ES-I3 (cell line): ENCODE data around the gene IFRD1.
"Not testable (repeated sequence)": the region's sequence is repeated elsewhere in the genome, so short reads cannot be mapped to it uniquely, and the experiment has no call there.

Experiments
- H3K36me3 ChIP-seq: 2 replicates; pipeline ENCODE4 v1.6.1; 2013; ENCODE audit warnings: mild to moderate bottlenecking, low read length, control low read depth, moderate library complexity; ENCODE audit not compliant: insufficient read depth
- H3K4me1 ChIP-seq: 2 replicates; pipeline ENCODE4 v1.6.1; 2013; ENCODE audit warnings: mild to moderate bottlenecking, control low read depth, low read length; ENCODE audit not compliant: insufficient read depth
- H3K9ac ChIP-seq: 2 replicates; pipeline ENCODE4 v1.6.1; 2013; ENCODE audit warnings: low read depth, mild to moderate bottlenecking, low read length, moderate library complexity
- H3K9me3 ChIP-seq: 2 replicates; pipeline ENCODE4 v1.6.1; 2013; ENCODE audit warnings: mild to moderate bottlenecking, low read length, moderate library complexity; ENCODE audit not compliant: control insufficient read depth, insufficient read depth

Gene IFRD1

DNA sequence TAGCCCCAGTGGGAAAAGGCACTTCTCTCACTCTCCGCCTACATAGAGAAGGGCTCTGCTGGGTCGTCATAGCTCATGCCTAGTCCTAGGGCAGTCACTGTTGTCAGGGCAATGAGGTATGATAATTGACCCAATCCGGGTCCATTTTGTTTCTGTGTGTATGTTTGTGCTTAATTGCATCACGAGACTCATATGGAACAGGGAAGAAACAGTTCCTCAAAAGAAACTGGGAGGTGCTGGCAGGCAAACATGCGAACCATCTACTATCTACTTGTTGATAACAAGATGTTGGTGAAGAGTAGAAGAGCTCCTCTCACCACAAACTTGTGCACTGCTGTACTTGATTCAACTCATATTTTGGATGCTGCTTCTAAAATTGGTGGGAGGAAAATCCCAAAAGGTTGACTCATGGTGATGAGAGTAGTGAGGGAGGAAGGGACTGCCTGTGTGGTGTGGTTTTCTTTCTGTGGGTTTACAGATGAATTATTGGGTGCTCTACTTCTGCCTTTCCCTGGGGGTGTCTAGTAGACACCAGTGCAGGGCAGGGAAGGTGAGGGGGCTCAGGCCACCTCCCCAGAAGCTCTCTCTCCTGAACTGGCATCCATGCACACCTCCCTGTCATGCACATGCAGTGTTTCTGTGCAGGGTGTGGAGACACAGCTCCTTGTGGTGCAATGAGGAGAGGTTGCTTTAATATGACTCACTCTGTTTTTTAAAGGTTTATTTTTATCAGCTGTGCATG, 59.9 kb downstream of the IFRD1 start:
- Histone ChIP-seq H3K9ac (no peak overlapping the region), H3K9me3 (no peaks in the 10 kb centered on the region), H3K4me1 (no peaks in the 10 kb centered on the region), H3K36me3 (no peaks in the 10 kb centered on the region)

DNA sequence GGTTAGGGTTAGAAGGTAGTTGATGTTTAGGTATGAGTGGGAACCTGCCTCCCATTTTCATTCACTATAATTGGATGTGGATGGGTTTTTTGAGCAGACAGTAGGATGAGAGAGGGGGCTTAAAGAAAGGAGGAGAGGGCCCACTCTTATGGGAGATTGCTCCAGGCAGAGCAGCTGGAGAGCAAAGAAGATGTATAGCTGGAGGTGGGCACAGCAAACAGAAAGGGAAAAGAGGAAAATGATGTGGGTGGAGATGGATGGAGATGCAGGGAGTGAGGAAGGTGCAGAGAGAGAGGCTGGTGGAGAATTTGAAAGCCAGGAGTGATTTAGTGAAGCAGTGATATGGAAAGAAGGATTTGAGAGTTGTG, 60.5 kb downstream of the IFRD1 start:
- Histone ChIP-seq H3K4me1 (no peaks in the 10 kb centered on the region), H3K9ac (no peak overlapping the region), H3K9me3 (no peaks in the 10 kb centered on the region), H3K36me3 (no peaks in the 10 kb centered on the region)

DNA sequence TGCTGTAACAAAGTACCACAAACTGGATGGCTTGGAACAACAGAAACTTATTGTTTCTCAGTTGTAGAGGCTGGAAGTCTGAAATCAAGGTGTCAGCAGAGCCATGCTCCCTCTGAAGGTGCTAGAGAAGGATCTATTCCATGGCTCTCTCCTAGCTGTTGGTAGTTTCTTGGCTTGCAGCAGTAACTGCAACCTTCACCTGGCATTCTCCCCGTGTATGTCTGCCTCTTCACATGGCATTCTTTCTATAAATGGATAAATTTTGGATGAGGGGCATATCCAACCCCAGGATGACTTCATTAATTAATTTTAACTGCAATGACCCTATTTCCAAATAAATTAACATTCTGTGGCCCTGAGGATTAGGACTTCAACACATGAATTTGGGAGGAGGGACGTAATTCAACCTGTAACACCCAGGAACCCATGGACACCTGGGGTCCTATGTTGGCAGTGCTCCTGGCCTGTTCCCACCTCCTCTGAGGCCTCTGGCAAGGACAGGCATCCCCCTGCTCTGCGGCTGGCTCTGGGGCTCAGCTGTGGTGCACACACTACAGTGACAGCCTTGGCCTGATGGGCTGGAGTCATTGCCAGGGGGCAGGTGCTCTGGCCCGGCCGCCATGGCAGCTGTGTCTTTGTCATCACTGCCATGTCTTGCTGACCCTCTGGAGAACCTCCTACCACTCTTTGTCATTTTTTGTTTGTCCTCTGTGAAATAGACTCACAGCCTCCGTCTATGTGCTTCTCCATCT, 61.4 kb downstream of the IFRD1 start:
- no peaks in the 10 kb centered on the region for H3K9me3 ChIP-seq

DNA sequence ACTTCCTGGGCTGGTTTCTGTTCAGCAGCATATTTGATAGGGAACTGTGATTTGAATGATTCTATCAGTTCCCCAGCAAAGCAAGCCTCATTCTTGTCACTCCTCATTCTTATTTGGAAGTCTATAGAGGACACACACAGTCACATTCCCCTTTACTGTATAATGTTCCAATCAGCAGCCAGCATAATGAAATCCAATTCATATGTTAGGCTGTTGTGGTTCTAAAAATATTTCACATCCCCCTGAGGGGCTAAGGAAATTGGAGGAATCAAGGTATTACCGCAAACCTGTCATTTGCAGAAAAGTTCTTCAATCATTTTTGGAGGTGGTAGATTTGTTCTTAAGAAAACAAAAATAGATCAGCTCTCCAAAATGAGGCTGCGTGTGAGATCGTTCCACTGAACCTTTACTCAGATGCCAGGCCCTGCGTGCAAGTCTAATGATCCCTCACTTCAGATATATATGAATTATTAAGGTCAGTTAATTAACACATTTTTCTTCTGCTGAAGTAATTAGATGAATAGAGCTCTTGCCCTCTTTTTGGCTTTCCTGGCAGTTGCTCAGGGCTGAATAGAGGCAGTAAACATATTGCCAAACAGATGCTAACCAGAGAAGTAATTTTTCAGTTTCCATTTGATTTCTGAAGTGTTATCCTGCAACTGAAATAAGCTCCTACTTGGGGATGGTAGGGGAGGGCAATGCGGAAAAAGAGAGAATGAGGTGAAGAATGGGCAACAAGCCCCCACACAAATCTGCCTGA, 62.4 kb downstream of the IFRD1 start:
- H3K9ac ChIP-seq = no peak overlapping the region
- no peaks in the 10 kb centered on the region for H3K4me1 ChIP-seq
- no peaks in the 10 kb centered on the region for H3K36me3 ChIP-seq
- no peaks in the 10 kb centered on the region for H3K9me3 ChIP-seq

More for the DNA sequence above, 61.4 kb downstream of the IFRD1 start:
- Histone ChIP-seq H3K36me3 (no peaks in the 10 kb centered on the region), H3K9ac (no peak overlapping the region), H3K4me1 (no peaks in the 10 kb centered on the region)

DNA sequence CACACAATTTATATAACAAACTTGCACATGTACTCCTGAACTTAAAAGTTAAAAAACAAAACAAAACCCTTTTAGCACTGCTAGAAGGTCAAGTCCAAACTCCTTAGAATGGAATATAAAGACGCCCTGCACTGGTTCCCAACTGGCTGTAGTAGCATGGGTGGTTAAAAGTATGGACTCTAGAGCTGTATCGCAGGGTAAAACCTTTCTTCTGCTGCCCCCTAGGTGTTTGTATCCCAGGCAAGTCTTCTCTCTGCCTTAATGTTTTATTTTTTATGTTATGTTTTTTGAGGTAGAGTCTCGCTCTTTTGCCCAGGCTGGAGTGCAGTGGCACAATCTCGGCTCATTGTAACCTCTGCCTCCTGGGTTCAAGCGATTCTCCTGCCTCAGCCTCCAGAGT, 65.7 kb downstream of the IFRD1 start:
- Histone ChIP-seq H3K9me3 (no peaks in the 10 kb centered on the region), H3K9ac (no peak overlapping the region), H3K36me3 (no peaks in the 10 kb centered on the region), H3K4me1 (no peaks in the 10 kb centered on the region)

DNA sequence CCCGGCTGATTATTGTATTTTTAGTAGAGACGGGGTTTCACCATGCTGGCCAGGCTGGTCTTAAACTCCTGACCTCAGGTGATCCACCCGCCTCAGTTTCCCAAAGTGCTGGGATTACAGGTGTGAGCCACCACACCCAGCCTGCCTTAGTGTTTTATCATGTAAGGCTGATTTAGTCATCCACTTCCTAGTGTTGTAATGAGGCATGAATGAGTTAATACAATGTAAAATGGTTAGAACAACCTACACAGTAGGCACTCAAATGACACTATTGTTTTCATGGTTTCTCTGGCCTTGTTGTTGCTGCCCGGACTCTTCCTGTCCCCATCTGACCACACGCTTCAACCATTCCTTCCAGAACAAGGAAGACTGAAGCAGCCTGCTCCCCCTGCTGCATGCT, 66.2 kb downstream of the IFRD1 start:
- H3K4me1 ChIP-seq, H3K9me3 ChIP-seq, H3K36me3 ChIP-seq, H3K9ac ChIP-seq: not testable (repeated sequence)

DNA sequence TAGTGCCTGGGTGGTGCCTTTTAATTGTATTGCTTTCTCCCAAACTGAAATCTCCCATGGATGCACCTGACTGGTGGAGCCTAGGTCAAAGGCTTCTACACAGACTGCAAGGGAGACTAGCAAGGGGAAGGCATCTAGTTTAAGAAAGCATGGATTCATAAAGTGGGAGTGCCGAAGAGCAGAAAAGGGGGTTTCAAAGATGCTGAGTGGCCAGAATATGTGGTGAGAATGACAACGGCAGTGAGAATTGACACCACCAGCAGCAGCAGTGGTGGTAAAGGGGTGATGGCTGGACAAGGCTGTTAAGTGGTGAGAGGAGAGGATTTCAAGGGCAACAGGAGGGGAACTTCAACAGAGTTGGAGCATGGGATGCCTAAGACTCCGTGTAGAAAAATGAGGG, 67.2 kb downstream of the IFRD1 start:
- H3K9ac ChIP-seq = no peak overlapping the region
- no peaks in the 10 kb centered on the region for H3K4me1 ChIP-seq
- H3K9me3 ChIP-seq = no peaks in the 10 kb centered on the region
- no peaks in the 10 kb centered on the region for H3K36me3 ChIP-seq

DNA sequence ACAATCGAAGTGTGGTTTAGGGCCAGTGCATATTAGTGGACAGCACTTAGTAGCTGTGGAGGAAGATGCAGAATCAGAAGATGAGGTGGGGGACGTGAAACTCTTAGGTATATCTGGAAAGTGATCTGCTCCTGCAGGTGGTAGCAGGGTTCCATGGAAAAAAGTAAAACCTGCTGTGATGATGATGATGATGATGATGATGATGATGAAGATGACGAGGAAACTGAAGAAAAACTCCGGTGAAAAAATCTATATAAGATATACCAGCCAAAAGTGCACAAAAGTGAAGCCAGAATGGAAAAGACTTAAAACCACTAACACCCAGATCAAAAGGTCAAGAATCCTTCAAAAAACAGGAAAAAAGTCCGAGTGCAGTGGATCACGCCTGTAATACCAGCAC, 70.5 kb downstream of the IFRD1 start:
- Histone ChIP-seq H3K4me1 (no peaks in the 10 kb centered on the region), H3K9ac (no peak overlapping the region)

DNA sequence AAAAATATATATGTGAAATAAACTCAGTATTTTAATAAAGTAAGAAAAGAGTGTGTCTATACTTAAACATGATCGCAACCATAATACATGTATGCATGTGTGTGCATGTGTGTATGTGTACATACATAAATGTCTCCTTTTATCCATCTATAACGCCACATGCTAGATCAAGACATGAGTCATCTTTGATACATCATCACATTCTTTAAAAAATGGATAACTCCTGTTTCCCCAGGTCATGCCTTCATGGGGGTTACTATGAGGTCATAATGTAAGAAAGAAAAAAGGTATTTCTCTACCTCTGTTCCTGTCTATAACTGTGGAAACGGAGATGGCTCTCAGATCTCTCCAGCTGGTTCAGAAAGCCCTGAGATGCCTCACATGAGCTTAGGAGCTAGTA, 71.7 kb downstream of the IFRD1 start:
- Histone ChIP-seq H3K9ac (no peak overlapping the region), H3K36me3 (no peaks in the 10 kb centered on the region), H3K4me1 (no peaks in the 10 kb centered on the region), H3K9me3 (no peaks in the 10 kb centered on the region)

More for the DNA sequence above, 70.5 kb downstream of the IFRD1 start:
- Histone ChIP-seq H3K36me3 (no peaks in the 10 kb centered on the region), H3K9me3 (no peaks in the 10 kb centered on the region)

DNA sequence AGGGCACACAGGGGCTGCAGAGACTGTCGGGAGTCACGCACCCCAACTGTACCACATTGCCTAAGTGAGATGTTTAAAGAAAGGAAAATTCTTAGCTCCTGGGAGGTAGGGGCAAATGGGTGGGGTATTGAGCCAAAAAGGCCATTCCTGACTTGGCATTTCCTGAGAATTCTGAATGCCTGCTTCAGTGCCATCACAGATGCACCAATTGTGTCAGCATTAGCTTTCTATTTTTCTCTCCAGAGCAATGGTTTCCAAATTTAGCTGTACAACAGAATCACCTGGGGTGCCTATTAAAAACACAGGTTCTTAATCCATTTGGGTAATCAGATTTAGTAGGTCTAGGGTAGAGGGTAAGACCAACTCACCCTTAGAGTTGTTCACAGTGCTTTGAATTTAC, 73.6 kb downstream of the IFRD1 start:
- Histone ChIP-seq H3K4me1 (no peaks in the 10 kb centered on the region), H3K9ac (no peak overlapping the region), H3K9me3 (no peaks in the 10 kb centered on the region)

More for the DNA sequence above, 73.6 kb downstream of the IFRD1 start:
- H3K36me3 ChIP-seq = no peaks in the 10 kb centered on the region
